ENCODE results near the gene MYO1D.
"Not testable (repeated sequence)": the region's sequence is repeated elsewhere in the genome, so short reads cannot be mapped to it uniquely, and the experiment has no call there.

GRCh38 chr17:32887410-32887809, 10.5 kb upstream of the MYO1D start:
- TF ChIP-seq CTCF (IDR thresholded peaks at IDR 0.05; ENCODE audit: low read depth, low read length); EZH2phosphoT487 (IDR thresholded peaks at IDR 0.05; ENCODE audit: low read depth): not testable (repeated sequence)

Measured in OCI-LY3 (cell line).